ENCODE data around the gene ITPK1.
"Not testable (repeated sequence)": the region's sequence is repeated elsewhere in the genome, so short reads cannot be mapped to it uniquely, and the experiment has no call there.

The ITPK1 gene
- total RNA-seq = 47.1 to 94.9 (median 68.5) reads per million in 4 experiments

DNA sequence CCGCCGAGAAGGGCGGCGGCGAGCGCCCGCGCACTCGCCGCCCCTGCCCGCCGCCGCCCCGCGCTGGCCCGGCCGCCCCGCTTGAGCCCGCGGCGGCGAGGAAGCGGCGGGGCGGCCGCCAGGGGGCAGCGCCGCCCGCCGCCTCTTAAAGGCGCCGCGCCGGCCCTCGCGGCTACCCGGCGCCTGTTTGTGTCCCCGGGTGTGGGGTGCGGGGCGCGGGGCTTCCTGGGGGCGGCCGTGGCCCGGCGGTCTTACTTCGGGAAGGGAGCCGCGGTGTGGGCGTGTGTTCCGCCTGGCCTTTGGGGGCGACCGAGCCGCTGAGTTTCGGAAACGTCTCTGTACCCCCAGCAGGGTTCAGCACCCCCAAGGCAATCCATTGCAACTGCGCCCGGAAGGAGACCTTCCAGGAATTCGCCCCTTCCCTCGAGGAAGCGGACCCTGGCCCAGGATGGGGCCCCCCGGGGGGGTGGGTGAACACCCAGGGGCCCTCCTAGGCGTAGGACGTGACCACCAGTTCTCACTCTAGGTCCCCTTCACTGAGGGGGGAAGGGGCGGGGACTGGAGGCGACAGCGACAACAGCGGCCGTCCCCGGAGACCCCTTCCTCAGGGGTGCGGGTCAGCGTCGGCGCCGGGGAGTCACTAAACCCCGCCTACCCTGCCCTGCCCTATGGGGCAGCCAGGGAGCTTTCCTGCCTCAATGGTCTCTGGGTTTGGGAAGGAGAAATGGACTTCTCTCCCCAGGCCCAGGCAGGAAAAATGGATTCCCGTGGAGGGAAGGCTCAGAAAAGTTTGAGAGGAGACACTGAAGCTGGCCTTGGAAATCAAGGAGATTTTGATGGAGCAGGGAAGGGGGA lies at the start of gene ITPK1:
Gene ITPK1 (minus strand): TSS at position 105 of the 855 bp plus-strand sequence. CDS start 762 bp downstream, outside the sequence.
- peak; percentile 32 for DNase-seq

DNA sequence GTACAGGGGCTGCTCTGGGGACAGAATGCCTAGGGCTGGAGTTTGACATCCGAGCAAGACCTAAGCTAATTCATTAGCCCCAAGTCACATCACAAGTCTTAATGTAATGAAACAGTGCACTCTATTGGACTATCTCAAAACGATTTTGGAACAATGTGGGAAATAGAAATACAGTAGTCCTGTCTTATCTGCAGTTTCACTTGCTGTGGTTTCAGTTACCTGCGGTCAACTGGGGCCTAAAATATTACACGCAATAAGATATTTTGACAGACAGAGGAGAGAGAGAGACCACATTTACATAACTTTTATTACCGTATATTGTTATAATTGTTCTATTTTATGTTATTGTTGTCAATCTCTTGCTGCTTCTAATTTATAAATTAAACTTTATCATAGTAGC lies 47.8 kb upstream of the ITPK1 start:
- DNase-seq = no peak

DNA sequence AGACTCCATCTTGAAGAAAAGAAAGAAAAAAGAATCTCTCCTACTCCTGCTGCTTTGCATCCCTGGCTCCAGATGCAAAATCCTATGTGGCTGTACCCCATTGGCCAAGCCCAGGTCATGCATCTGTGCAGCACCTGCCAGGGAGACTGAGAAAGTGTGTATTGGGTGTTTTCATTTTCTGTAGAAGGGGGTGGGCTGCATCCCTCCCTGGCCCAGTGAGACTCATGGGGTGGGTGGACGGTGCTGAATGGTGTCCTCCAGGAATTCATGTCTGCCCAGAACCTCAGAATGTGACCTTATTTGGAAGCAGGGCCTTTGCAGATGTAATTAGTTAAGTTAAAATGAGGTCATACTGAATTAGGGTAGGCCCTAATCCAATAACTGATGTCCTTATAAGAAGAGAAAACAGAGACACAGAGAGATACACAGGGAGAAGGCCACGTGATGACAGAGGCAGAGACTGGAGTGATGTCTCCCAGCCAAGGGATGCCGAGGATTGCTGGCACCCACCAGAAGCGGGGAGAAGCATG lies 45.8 kb upstream of the ITPK1 start:
- no peak for DNase-seq

DNA sequence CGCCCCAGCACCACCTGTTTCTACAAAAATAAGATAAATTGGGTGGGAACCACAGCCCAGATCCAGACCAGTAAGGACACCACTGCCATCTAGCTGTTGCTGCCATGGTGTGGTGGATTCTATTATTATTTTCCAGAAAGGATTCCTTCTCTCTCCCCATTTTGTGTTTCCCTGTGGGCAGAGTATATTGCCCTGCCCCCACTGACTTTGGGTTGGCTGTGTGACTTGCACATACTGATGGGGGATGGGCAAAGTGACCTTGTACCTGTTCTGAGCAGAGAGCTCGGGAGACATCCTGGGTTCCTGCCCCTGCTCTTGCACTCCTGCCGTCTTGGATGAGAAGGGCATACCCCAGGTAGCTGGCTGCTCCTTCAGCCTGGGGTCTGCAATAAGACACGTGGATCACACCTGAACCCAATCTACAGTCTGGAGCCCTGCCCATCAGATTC lies 44.7 kb upstream of the ITPK1 start:
- no peak for DNase-seq

DNA sequence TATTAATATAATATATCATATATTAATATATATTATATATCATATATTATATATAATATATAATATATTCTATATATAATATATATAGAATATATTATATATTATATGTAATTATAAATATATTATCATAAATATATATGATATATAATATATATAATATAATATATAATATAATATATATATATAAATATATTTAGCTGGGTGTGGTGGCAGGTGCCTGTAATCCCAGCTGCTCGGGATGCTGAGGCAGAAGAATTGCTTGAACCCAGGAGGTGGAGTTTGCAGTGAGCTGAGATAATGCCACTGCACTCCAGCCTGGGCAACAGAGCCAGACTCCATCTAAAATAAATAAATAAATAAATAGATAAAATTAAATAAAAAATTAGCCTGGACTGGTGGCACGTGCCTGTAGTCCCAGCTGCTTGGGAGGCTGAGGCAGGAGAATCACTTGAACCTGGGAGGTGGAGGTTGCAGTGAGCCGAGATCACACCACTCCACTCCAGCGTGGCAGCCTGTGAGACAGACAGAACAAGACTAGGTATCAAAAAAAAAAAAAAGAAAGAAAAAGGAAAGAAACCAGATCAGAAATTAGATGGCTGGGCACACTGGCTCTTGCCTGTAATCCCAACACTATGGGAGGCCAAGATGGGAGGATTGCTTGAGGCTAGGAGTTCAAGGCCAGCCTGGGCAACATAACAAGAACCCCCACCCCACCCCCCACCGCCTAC lies 44.1 kb upstream of the ITPK1 start:
- not testable (repeated sequence) for DNase-seq

DNA sequence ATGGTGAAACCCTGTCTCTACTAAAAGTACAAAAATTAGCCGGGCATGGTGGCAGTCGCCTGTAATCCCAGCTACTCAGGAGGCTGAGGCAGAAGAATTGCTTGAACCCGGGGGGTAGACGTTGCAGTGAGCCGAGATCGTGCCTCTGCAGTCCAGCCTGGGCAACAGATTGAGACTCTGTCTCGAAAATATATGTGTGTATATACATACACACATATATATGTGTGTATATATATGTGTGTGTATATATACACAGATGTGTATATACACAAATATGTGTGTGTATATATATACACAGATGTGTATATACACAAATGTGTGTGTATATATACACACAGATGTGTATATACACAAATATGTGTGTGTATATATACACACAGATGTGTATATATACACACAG lies 42.6 kb upstream of the ITPK1 start:
- not testable (repeated sequence) for DNase-seq

DNA sequence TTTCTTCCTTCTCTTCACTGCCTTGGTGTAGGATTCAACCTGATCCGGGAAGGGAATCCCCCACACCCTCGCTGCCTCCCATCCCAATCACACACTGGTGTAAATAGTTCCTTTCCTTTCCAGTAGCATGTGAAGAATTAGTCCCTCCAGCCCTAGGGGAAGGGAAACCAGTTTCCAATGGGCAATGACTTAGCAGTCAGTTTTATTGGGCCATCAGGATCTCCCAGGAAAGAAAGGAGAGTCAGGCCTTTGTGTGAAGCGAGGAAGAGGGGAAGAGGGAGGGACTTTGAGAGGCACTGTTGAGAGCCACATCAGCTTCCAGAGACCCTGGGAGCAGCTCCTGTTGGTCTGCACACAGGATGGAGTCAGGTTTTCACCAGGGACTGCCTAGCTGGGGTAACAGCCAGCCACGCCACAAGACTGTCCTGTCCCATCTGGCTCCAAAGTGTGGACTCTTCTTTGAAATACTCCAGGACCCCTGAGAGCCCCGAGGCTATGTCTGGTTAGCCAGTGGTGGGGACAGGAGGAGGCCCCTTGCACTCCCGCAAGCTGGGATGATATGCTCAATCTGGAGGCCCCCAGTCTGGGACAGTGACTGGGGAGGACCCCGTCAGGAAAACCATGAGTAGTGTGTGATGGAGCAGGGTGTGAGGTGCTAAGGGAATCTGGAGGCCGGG lies 41.1 kb upstream of the ITPK1 start:
- DNase-seq = no peak

DNA sequence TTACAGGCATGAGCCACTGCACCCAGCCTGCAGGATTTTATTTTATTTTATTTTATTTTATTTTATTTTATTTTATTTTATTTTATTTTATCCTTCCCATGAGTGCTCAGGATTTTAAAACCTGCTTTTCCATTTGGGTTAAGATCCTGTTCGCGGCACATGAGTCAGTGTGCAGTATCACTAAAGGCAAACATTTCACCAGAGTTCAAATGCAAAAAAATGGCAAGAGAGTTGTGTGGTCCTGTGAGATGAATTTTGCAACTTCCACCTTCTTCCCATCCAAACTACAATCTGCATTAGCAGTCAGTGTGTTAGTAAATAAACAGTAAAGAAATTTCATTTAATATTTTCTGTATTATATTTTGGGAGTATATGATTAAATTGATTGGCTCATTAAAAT lies 39.9 kb upstream of the ITPK1 start:
- no peak for DNase-seq

DNA sequence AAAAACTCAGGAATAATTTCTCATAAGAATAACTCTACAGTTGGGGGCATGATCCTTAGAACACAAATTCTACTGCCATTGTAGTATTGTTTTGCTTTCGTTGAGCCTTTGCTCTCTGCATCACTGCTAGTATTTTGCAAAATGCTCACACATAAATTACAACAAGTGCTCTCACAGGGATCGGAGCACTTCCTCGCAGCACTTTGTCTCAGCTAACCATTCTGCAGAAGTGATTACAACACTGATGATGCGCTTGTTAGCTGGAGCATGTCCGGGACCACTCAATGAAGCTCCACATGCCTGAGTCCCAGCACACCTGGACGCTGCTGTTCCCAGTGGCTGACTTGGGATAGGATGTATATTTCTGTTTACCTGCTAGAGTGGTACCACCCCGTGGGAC lies 37.4 kb upstream of the ITPK1 start:
- no peak for DNase-seq

DNA sequence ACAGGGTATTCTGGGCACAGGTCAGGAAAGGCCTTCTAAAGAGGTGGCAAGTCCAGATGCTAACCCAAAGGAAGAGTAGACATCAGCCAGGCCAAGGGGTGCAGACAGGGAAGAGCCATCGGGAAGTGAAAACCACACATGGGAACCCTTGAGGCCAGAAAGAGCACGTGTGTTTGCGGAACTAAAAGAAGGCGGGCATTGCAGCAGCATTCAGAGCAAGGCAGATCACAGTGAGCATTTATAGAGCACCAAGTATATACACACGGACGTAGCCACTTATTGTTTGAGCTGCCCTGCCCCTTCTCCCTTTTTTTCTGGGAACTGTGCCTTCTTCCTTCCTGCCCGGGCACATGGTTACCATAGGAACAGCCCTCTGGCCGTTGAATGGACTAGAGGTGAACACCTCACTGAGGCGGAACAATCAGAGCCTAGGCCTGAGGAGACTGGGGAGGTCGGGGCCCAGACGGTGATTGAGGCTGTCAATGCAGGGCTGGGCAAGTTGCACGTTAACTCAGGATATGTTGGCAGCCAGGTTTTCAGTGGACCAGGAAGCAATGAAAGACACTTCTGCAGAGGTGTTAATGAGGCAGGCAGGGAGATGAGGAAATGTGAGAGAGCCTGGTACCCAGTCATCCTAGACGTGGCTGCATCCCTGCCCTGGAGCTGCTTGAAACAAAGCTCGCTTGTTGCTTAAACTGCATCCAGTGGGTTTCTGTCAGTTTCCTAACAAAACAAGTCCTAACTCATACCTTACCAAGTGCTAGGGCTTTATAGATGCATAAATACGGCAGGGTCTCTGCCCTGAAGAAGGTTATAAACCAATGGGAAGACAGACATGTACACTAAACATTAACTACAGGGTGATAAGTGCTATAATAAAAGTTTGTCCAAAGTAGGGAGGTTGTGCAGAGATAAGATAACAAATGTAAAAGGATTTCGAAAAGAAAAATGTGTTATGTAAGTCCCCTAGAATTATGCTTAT lies 34.8 kb upstream of the ITPK1 start:
- DNase-seq = no peak

DNA sequence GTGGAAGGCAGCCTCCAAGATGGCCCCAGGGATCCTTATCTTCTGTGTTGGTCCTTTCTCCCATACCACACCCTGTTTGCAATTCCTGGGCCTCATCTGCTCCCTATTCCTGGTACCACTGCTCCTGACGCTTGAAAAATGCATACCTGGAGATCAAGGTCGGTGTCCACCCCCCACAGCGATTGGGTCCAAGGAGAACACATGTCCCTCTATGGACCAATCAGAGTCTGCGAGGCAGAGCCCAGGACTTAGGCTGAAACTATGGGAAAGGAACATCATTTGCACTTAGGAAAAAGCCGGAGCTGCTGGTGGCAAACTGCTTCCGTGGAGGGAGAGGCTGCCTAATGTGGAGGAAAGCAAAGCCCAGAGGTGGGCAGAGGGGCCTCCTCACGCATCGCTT lies 33.3 kb upstream of the ITPK1 start:
- no peak for DNase-seq

DNA sequence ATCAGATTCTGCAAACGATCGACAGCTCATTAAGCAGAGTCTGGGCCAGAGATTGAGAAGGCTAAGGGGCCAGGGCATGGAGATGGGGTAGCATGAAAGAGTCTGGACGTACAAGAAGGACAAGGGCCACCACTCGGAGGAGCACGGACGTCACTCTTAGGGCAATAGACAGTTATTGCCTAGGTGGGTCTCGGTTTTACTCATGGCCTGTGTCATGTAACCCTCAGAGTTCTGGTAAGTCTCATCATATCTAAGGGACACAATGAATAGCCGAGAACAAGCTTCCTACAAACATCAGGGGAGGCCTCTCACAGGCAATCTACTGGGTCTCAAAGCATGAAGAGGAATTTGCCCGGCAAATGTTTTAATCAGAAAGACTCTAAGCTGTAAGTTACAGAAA lies 30.4 kb upstream of the ITPK1 start:
- no peak for DNase-seq

DNA sequence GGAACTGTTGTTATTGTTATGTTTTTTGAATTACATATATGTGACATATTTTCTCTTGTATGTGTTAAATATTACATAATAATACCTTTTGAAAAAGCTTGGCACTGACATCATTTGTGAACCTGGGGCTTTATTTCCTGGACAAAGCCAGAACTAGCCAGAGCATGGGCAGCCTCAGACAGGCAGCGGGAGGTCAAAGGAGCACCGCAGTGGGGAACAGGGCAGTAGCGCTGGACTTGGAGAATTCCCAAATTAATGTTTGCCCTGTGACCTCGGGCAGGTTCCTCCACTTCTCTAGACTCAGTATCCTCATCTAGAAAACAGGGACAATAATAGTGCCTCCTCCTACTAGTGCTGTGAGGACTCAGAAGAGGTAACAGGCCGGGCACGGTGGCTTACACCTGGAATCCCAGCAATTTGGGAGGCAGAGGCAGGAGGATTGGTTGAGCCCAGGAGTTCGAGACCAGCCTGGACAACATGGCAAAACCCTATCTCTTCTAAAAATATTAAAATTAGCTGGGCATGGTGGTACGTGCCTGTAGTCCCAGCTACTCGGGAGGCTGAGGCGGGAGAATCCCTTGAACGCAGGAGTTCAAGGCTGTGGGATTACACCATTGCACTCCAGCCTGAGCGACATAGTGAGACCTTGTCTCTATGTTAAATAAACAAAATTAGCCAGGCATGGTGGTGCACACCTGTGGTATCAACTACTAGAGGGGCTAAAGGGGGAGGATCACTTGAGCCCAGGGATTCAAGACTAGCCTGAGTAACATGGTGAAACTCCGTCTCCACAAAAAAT lies 27.3 kb upstream of the ITPK1 start:
- DNase-seq = no peak

DNA sequence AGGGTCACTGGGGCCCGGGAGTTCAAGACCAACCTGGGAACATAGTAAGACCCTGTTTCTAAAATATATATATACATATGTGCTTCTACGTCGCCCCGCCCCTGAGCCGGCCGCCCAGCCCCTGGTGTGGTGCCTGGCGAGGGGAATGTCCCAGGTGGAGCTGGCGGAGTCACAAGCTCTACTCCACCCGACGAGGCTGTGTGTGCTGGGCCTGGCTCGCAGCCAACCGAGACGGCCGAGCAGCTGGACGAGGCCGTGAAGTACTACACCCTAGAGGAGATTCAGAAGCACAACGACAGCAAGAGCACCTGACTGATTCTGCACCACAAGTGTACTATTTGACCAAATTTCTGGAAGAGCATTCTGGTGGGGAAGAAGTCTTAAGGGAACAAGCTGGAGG lies 22.1 kb upstream of the ITPK1 start:
- no peak for DNase-seq

DNA sequence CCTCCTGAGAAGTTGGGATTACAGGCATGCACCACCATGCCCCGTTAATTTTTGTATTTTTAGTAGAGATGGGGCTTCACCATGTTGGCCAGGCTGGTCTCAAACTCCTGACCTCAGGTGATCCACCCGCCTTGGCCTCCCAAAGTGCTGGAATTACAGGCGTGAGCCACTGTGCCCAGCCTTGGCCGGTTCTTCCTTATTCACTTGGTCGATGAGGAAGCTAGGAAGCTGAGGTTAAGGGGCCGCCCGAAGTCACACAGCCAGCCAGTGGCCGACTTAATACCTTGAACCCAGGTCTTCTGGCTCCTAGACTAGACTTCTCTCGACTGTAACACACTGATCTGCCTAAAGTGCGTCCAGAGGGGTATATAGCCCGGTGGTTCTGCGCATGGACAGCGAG lies 20.8 kb upstream of the ITPK1 start:
- DNase-seq = not testable (repeated sequence)

DNA sequence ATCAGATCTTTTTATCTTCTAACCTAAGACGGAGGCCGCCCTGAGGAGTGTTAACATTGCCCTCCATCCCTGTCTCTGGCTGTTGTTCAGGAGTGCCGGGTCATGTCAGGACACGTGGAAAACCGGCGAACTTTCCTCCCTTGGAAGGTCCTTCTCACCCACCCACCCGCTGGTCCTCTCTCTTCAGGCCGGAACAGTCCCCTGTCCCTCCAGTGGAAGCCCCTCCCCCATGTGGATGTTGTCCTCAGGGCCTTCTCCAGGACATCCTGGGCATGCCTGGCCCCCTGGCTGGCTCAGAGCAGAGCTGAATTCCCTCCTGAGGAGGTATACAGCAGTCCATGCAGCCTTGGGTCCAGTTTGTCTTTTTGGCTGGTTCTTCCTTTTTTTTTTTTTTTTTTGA lies 20.3 kb upstream of the ITPK1 start:
- DNase-seq = no peak

DNA sequence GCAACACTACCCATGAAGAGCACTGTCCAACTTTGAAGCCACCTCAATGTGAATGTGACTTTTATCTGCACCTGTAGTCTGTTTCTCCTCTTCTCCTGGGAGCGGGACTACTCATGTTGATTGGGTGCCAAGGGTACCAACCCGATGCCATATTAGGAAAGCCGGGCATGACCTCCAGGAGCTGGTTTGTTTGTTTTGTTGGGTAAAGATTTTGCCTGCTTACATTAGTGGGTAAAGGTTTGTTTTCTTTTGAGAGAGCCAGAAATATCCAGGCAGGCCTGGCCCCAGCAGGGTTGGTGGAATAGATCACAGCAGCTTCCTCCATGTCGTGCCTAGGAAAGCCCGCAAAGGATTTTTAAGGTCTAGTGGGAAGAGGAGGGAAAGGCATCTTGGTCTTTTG lies 19.7 kb upstream of the ITPK1 start:
- no peak for DNase-seq

DNA sequence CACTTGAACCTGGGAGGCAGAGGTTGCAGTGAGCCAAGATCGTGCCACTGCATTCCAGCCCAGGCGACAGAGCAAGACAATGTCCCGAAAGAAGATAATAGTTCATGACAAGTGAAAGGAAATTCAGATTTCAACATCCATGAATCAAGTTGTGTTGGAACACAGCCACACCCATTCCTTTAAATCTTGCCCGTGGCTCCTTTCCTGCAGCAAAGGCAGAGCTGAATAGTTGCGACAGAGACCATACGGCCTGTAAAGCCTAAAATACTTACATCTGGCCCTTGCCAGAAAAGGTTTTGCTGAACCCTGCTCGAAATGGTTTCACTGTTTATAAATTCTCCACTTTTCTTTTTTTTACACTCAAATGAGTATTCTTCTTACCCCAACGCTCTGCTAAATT lies 17.7 kb upstream of the ITPK1 start:
- no peak for DNase-seq

DNA sequence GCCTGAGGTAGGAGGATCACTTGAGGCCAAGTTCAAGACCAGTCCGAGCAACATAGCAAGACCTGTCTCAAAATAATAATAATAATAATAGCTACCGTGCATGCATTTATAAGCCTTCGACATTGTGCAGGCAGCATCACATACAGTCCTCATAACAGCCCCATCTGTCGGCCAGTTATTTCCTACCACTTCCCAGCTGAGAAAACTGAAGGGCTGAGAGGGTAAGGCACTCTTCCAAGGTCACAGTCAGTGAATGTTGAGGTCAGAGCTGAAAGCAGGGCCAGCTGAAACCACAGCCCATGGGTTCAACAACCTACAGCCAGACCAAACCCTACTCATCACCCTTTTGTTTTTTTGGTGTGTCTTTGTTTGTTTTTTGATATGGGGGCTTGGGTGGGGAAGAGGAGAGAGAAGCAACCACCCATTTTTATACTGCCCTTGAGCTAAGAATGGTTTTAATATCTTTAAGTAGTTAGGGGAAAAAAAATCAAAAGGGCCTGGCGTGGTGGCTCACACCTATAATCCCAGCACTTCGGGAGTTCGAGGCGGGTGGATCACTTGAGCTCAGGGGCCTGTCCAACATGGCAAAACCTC lies 16.8 kb upstream of the ITPK1 start:
- peak; percentile 10 for DNase-seq

DNA sequence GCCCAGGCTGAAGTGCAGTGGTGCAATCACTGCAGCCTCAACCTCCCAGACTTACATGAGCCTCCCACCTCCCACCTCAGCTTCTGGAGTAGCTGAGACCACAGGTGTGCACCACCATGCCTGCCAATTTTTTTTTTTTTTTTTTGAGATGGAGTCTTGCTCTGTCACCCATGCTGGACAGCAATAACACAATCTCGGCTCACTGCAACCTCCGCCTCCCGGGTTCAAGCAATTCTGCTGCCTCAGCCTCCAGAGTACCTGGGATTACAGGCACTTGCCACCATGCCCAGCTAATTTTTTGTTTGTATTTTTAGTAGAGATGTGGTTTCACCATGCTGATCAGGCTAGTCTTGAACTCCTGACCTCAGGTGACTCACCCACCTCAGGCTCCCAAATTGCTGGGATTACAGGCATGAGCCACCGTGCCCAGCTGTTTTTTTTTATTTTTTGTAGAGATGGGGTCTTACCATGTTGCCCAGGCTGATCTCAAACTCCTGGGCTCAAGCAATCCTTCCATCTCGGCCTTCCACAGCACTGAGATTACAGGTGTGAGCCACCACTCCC lies 15.6 kb upstream of the ITPK1 start:
- DNase-seq = not testable (repeated sequence)

Data from effector CD8-positive, alpha-beta T cell (primary cell).